Liver (tissue), 9 donors: ENCODE results near the gene TMPRSS13. TPM values are rescaled to one million over a fixed set of nuclear protein-coding genes. Genes with fewer than 3 reads are reported as not detected.

Source experiments
- DNase-seq: peaks from one replicate; pipeline ENCODE4 v3.0.0-alpha.2; 2017; ENCODE audit warnings: low spot score
- H3K27ac ChIP-seq, 2 donors: one replicate each; pipeline ENCODE4 v1.7.0; 2013; ENCODE audit warnings: inconsistent platforms in 2 of 2, low read length in 2 of 2, control low read depth in 1 of 2, low read depth in 1 of 2, mild to moderate bottlenecking in 1 of 2
- H3K27me3 ChIP-seq, 4 donors: one replicate each; pipeline versions ENCODE4 v1.6.1 to v1.7.0; 2013; ENCODE audit warnings: low read length in 3 of 4, inconsistent platforms in 1 of 4, mild to moderate bottlenecking in 1 of 4, moderate library complexity in 1 of 4; ENCODE audit not compliant: control insufficient read depth in 4 of 4, insufficient read depth in 4 of 4
- H3K36me3 ChIP-seq, 4 donors: one replicate each; pipeline versions ENCODE4 v1.6.1 to v1.7.0; 2013; ENCODE audit warnings: low read length in 3 of 4, mild to moderate bottlenecking in 3 of 4, low read depth in 1 of 4, moderate library complexity in 1 of 4; ENCODE audit not compliant: control insufficient read depth in 4 of 4, insufficient read depth in 3 of 4
- H3K4me1 ChIP-seq, 4 donors: one replicate each; pipeline versions ENCODE4 v1.6.1 to v1.7.0; 2013; ENCODE audit warnings: low read length in 3 of 4, mild to moderate bottlenecking in 3 of 4, moderate library complexity in 1 of 4; ENCODE audit not compliant: control insufficient read depth in 4 of 4, insufficient read depth in 4 of 4
- H3K4me3 ChIP-seq, 3 donors: one replicate each; pipeline versions ENCODE4 v1.6.1 to v1.7.0; 2013; ENCODE audit warnings: low read length in 3 of 3, control low read depth in 1 of 3, low read depth in 1 of 3, mild to moderate bottlenecking in 1 of 3
- H3K9ac ChIP-seq, 2 donors: one replicate each; pipeline ENCODE4 v1.7.0; 2013; ENCODE audit warnings: low read length in 2 of 2, mild to moderate bottlenecking in 2 of 2, moderate library complexity in 2 of 2, control low read depth in 1 of 2, low read depth in 1 of 2
- H3K9me3 ChIP-seq, 4 donors: one replicate each; pipeline versions ENCODE4 v1.6.1 to v1.7.0; 2013; ENCODE audit warnings: low read length in 3 of 4; ENCODE audit not compliant: control insufficient read depth in 4 of 4
- ATF3 ChIP-seq: IDR thresholded peaks from 2 replicates; pipeline ENCODE4 v1.6.1; 2016; ENCODE audit warnings: antibody characterized with exemption
- HNF4A ChIP-seq, 2 donors: conservative IDR thresholded peaks; 2 replicates each; pipeline ENCODE4 v1.6.1; 2016; ENCODE audit warnings: antibody characterized with exemption in 2 of 2, mild to moderate bottlenecking in 2 of 2
- MAX ChIP-seq: IDR thresholded peaks from 2 replicates; pipeline ENCODE4 v1.6.1; 2016; ENCODE audit warnings: antibody characterized with exemption
- NR2F2 ChIP-seq: IDR thresholded peaks from 2 replicates; pipeline ENCODE4 v1.6.1; 2016; ENCODE audit warnings: antibody characterized with exemption
- RAD21 ChIP-seq, 2 donors: IDR thresholded peaks; 2 replicates each; pipeline ENCODE4 v1.6.1; 2016; ENCODE audit warnings: antibody characterized with exemption in 2 of 2, mild to moderate bottlenecking in 2 of 2
- REST ChIP-seq: IDR thresholded peaks from 2 replicates; pipeline ENCODE4 v1.6.1; 2016; ENCODE audit warnings: antibody characterized with exemption, mild to moderate bottlenecking
- RXRA ChIP-seq, 2 donors: IDR thresholded peaks; 2 replicates each; pipeline ENCODE4 v1.6.1; 2017 to 2018; ENCODE audit warnings: antibody characterized with exemption in 2 of 2, mild to moderate bottlenecking in 1 of 2
- SP1 ChIP-seq: IDR thresholded peaks from 2 replicates; pipeline ENCODE4 v1.6.1; 2018; ENCODE audit warnings: antibody characterized with exemption, mild to moderate bottlenecking
- TAF1 ChIP-seq: conservative IDR thresholded peaks from 2 replicates; pipeline ENCODE4 v1.6.1; 2016; ENCODE audit warnings: antibody characterized with exemption, mild to moderate bottlenecking
- WGBS: extraction: QIAGEN DNeasy Blood & Tissue Kit; methylation state at CpG from one replicate; pipeline ENCODE4 v1.1.7; 2013; 5-methylcytosine and 5-hydroxymethylcytosine counted together
- polyA plus RNA-seq, 2 donors: library from polyadenylated mRNA; stranded (reverse) in 1 of 2; unstranded in 1 of 2; fragments of 200-250 nt in 1 of 2; fragments of >200 nt in 1 of 2; fragmentation: Nextera tagmentation in 1 of 2; extraction: Ambion mirVana in 1 of 2; gene quantifications; one replicate each; pipeline versions ENCODE4 v1.2.1 to v1.2.3, GENCODE V29; 2013 to 2015
- total RNA-seq, 2 donors: library from RNA; depleted of rRNA; stranded (reverse); fragments of >200 nt; gene quantifications; one replicate each; pipeline ENCODE4 v1.2.3, GENCODE V29; 2014
- donor health status: healthy.
- donor health status: healthy.
- donor health status: healthy.
- donor health status: healthy.
- donor health status: healthy.

Gene TMPRSS13
- total and polyA plus RNA-seq, 4 donors: 0.11 to 0.93 (median 0.24) TPM

GRCh38 chr11:117891362-117891761 is 37.8 kb downstream of the TMPRSS13 start (continued):
- no peak for TF ChIP-seq SP1
- TF ChIP-seq REST: no peak
- TF ChIP-seq TAF1: no peak

GRCh38 chr11:117888139-117888566 is 41.0 kb downstream of the TMPRSS13 start:
- no peak overlapping the region for H3K27ac ChIP-seq
- peaks cover 0 to 3% (median 0%) of the 10 kb centered on the region in 4 donors for H3K27me3 ChIP-seq
- H3K4me1 ChIP-seq: no peaks in the 10 kb centered on the region
- H3K36me3 ChIP-seq: no peaks in the 10 kb centered on the region
- peak; percentile 17 for DNase-seq
- TF ChIP-seq RAD21 (IDR thresholded peaks at IDR 0.05): no peak
- WGBS: 70% methylated on average over 8 of the region's 8 CpGs
- H3K4me3 ChIP-seq: no peak overlapping the region
- H3K9me3 ChIP-seq: no peaks in the 10 kb centered on the region
- no peak overlapping the region for H3K9ac ChIP-seq

- 48% methylated on average over 9 of the region's 9 CpGs for WGBS
- no peak for DNase-seq
- no peak overlapping the region for H3K27ac ChIP-seq
Observed at GRCh38 chr11:117887431-117888138, 41.6 kb downstream of the TMPRSS13 start.

GRCh38 chr11:117885777-117886176 is 43.4 kb downstream of the TMPRSS13 start:
- no peak overlapping the region for H3K4me3 ChIP-seq

More at GRCh38 chr11:117887431-117888138, 41.6 kb downstream of the TMPRSS13 start:
- TF ChIP-seq MAX: no peak
- no peak for TF ChIP-seq ATF3
- Histone ChIP-seq H3K27me3 (peaks cover 0 to 2% (median 0%) of the 10 kb centered on the region in 4 donors), H3K9me3 (no peaks in the 10 kb centered on the region), H3K4me1 (no peaks in the 10 kb centered on the region), H3K36me3 (no peaks in the 10 kb centered on the region), H3K4me3 (no peak overlapping the region), H3K9ac (no peak overlapping the region)

More at GRCh38 chr11:117885777-117886176, 43.4 kb downstream of the TMPRSS13 start:
- Histone ChIP-seq H3K36me3 (no peaks in the 10 kb centered on the region), H3K27me3 (peaks cover 0 to 3% (median 0%) of the 10 kb centered on the region in 4 donors), H3K27ac (peak overlapping the region; percentile 32 to 50), H3K4me1 (no peaks in the 10 kb centered on the region), H3K9ac (no peak overlapping the region), H3K9me3 (no peaks in the 10 kb centered on the region)
- DNase-seq: no peak
- TF ChIP-seq SP1: peak; percentile 47
- TF ChIP-seq RXRA (IDR thresholded peaks at IDR 0.05): no peak
- peak; percentile 79 for TF ChIP-seq NR2F2
- TF ChIP-seq HNF4A (conservative IDR thresholded peaks at IDR 0.05): no peak
- peak in 1 of 2 donors; percentile 30 for TF ChIP-seq RAD21 (IDR thresholded peaks at IDR 0.05)
- 42% methylated on average over 11 of the region's 11 CpGs for WGBS
